VCaP (cell line): Measurements from ENCODE around the gene GALNT16.
"Not testable (repeated sequence)": the region's sequence is repeated elsewhere in the genome, so short reads cannot be mapped to it uniquely, and the experiment has no call there.

Experiments
- H3K27ac ChIP-seq: fragments of 450-650 bp; 2 replicates; pipeline ENCODE4 v1.5.1; 2017
- TF ChIP-seq, protein P1 (sequence below): fragments of 450-650 bp; conservative IDR thresholded peaks from 2 replicates; pipeline ENCODE4 v1.5.1; 2017; ENCODE audit warnings: mild to moderate bottlenecking, moderate library complexity

GALNT16 gene

GRCh38 chr14:69378274-69378673 lies 118.3 kb downstream of the GALNT16 start:
- no peak overlapping the region for H3K27ac ChIP-seq
- TF ChIP-seq, protein P1, sequence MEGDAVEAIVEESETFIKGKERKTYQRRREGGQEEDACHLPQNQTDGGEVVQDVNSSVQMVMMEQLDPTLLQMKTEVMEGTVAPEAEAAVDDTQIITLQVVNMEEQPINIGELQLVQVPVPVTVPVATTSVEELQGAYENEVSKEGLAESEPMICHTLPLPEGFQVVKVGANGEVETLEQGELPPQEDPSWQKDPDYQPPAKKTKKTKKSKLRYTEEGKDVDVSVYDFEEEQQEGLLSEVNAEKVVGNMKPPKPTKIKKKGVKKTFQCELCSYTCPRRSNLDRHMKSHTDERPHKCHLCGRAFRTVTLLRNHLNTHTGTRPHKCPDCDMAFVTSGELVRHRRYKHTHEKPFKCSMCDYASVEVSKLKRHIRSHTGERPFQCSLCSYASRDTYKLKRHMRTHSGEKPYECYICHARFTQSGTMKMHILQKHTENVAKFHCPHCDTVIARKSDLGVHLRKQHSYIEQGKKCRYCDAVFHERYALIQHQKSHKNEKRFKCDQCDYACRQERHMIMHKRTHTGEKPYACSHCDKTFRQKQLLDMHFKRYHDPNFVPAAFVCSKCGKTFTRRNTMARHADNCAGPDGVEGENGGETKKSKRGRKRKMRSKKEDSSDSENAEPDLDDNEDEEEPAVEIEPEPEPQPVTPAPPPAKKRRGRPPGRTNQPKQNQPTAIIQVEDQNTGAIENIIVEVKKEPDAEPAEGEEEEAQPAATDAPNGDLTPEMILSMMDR = no peak

DNA sequence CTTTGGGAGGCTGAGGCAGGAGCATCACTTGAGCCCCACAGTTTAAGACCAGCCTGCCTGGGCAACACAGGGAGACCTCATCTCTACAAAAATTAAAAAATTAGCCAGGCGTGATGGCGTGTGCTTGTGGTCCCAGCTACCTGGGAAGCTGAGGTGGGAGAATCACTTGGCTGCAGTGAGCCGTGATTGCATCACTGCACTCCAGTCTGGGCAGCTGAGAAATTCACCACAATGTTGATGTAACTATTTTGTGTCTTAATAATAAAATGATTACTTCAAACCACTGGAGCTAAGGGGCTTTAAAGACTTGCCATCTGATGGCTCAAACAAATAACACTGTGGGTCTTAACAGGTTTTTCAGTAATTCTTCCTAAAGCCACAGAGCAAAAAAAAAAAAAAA lies 127.4 kb downstream of the GALNT16 start:
- TF ChIP-seq, protein P1 = no peak
- no peak overlapping the region for H3K27ac ChIP-seq

GRCh38 chr14:69391400-69391799 lies 131.4 kb downstream of the GALNT16 start:
- H3K27ac ChIP-seq = not testable (repeated sequence)

DNA sequence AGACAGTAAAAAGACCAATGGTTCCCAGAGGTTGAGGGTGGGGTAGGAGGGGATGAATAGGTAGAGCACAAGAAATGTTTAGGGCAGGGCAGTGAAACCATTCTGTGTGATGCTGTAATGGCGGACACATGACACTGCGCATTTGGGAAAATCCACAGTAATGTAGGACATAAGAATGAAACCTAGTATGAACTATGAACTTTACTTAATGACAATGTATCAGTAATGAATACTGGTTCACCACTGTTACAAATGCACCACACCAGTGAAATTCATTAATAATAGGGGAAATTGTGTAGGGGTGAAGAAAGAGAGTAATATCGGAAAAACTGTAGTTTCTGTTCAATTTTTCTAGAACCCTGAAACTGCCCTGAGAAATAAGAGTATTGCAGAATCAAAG lies 132.5 kb downstream of the GALNT16 start:
- TF ChIP-seq, protein P1 = no peak

DNA sequence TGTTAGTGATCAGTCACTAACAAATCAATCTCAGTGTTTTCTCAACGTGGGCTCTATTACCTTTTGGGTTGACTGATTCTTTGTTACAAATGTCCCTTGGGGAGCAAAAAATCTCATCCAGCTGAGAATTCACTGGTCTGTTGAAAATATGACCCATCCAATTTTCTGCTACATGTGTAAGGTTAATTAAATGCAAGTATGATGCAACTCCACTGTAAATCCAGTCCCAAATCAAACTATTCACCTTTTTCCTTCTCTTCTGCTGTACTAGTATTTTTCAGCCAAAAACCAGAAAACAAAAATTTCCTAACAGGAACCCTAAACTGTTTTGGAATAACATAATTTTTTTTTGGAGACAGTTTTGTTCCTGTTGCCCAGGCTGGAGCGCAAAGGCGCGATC lies 136.0 kb downstream of the GALNT16 start:
- no peak overlapping the region for H3K27ac ChIP-seq
- TF ChIP-seq, protein P1 = no peak

More for the DNA sequence above, 132.5 kb downstream of the GALNT16 start:
- H3K27ac ChIP-seq = no peak overlapping the region

DNA sequence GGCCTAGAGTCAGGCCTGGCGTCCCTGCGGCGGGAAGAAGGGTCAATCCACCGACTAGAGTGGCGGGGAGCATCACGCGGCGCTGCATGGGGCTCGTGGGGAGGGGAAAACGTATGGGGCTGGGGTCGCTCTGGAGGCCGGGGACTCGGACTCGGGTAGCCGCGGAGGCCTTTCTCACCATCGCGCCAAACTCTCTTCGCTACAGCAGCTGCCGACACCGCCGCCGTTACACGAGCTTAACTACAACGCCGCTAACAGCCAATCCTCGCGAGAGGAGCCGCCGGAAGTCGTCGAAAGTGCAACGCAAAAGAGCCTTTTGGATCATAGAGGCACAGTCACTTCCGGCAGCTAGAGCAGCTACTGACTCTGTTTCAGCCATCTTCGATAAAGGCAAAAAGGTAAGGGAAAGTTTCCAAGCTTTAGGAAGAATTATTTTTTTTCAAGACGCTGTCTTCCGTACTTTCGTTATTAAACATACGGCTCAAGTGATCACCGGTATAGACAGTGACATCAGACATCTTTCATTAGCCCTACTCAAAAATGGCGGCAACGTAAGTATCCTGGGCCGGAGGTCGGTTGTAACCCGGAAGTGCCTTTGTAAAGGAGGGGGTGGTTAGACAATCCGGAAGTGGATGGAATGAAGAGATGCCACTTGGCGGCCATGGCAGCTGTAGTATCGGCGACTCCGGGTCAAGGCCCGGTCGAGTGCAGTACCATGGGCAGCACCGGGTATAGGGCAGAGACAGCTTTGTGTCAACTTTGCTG lies 138.3 kb downstream of the GALNT16 start, which contains the start of the genes ERH and SLC39A9:
Gene ERH (minus strand): TSS at position 247 of the 765 bp plus-strand sequence. CDS start 66 bp downstream, at position 181.
Gene SLC39A9 (plus strand): TSS at position 640 of the 765 bp plus-strand sequence. CDS start 678 bp downstream, outside the sequence.
- H3K27ac ChIP-seq = peak within 1 kb of the TSS; percentile 92
- TF ChIP-seq, protein P1 = no peak

- TF ChIP-seq, protein P1 = no peak
- H3K27ac ChIP-seq = peak overlapping the region; percentile 92
Measured at GRCh38 chr14:69398818-69399210, 138.9 kb downstream of the GALNT16 start.

- H3K27ac ChIP-seq = peak overlapping the region; percentile 92; the same call in 1 of the 2 replicates
- TF ChIP-seq, protein P1 = no peak
Measured at GRCh38 chr14:69399750-69400149, 139.8 kb downstream of the GALNT16 start.
